H1 (cell line): ENCODE data around the gene TNNC1. TPM values are rescaled to one million over a fixed set of nuclear protein-coding genes. Genes with fewer than 3 reads are reported as not detected.

Experiments used
- CTCF ChIA-PET: fragments of 300-600 bp; sonication (Branson Sonifier 250); formaldehyde crosslinking; loops from one replicate; lab custom pipeline; 2021; ENCODE audit not compliant: partially characterized antibody; lab: Charles Lee
- POLR2A ChIA-PET: fragments of 300-600 bp; sonication (Branson Sonifier 250); formaldehyde crosslinking; loops from one replicate; lab custom pipeline; 2021; ENCODE audit warnings: inconsistent platforms; ENCODE audit not compliant: partially characterized antibody; lab: Charles Lee
- DNase-seq, 2 experiments: peaks; one replicate each; pipeline versions ENCODE4 v3.0.0 to v3.0.0-alpha.2; 2010 to 2022; ENCODE audit warnings: low spot score in 2 of 2, low read depth in 1 of 2, mixed read lengths in 1 of 2
- FAIRE-seq: peaks from 2 replicates; lab custom pipeline; 2011; peaks lifted over from hg19 to GRCh38; lab: Jason Lieb, UNC
- H2AFZ ChIP-seq: 2 replicates; pipeline ENCODE4 v1.8.1; 2012; ENCODE audit warnings: low read length, inconsistent platforms
- H2AK5ac ChIP-seq: 2 replicates; pipeline ENCODE4 v1.6.1; 2013; ENCODE audit warnings: low read depth, low read length
- H2BK120ac ChIP-seq: replicated peaks from 2 replicates; pipeline ENCODE3; 2013; ENCODE audit warnings: low read depth, low read length, inconsistent platforms
- H2BK12ac ChIP-seq: 2 replicates; pipeline ENCODE4 v1.6.1; 2013; ENCODE audit warnings: low read depth, low read length
- H2BK15ac ChIP-seq: 2 replicates; pipeline ENCODE4 v1.6.1; 2013; ENCODE audit warnings: low read length
- H2BK20ac ChIP-seq: 2 replicates; pipeline ENCODE4 v1.6.1; 2013; ENCODE audit warnings: low read length
- H2BK5ac ChIP-seq: 2 replicates; pipeline ENCODE4 v1.6.1; 2013; ENCODE audit warnings: low read depth, low read length
- H3K14ac ChIP-seq: 2 replicates; pipeline ENCODE4 v1.6.1; 2013; ENCODE audit warnings: inconsistent platforms; ENCODE audit not compliant: insufficient read length
- H3K18ac ChIP-seq: 2 replicates; pipeline ENCODE4 v1.6.1; 2013; ENCODE audit warnings: low read length; ENCODE audit errors: extremely low read depth
- H3K23ac ChIP-seq: 2 replicates; pipeline ENCODE4 v1.6.1; 2013; ENCODE audit warnings: inconsistent platforms; ENCODE audit not compliant: insufficient read length
- H3K23me2 ChIP-seq: 2 replicates; pipeline ENCODE4 v1.6.1; 2013; ENCODE audit warnings: low read depth, low read length
- H3K27ac ChIP-seq: 2 replicates; pipeline ENCODE4 v1.6.1; 2011; ENCODE audit warnings: low read depth, low read length, inconsistent platforms
- H3K27me3 ChIP-seq, 4 experiments: replicated peaks in 1 of 4; 1 replicate in 1 of 4; 2 replicates in 3 of 4; pipeline versions ENCODE4 v1.6.1 to v1.8.1; 2011 to 2013; ENCODE audit warnings: low read length in 3 of 4, mild to moderate bottlenecking in 3 of 4, inconsistent platforms in 2 of 4, mixed read lengths in 2 of 4, moderate library complexity in 1 of 4; ENCODE audit not compliant: control insufficient read depth in 3 of 4, insufficient read depth in 3 of 4; ENCODE audit errors: extremely low read depth in 1 of 4
- H3K36me3 ChIP-seq, 4 experiments: 2 replicates each; pipeline versions ENCODE4 v1.6.1 to v1.8.1; 2011 to 2013; ENCODE audit warnings: mild to moderate bottlenecking in 4 of 4, low read length in 3 of 4, moderate library complexity in 2 of 4, control low read depth in 1 of 4, inconsistent platforms in 1 of 4; ENCODE audit not compliant: insufficient read depth in 4 of 4, control insufficient read depth in 2 of 4
- H3K4ac ChIP-seq: replicated peaks from 2 replicates; pipeline ENCODE3; 2013; ENCODE audit warnings: low read length, low read depth, mixed read lengths, inconsistent platforms; ENCODE audit not compliant: insufficient read length
- H3K4me1 ChIP-seq, 4 experiments: replicated peaks in 1 of 4; 1 replicate in 1 of 4; 2 replicates in 3 of 4; pipeline versions ENCODE4 v1.6.1 to v1.8.1; 2011 to 2013; ENCODE audit warnings: low read length in 3 of 4, inconsistent platforms in 2 of 4, mixed read lengths in 1 of 4; ENCODE audit not compliant: insufficient read depth in 4 of 4, control insufficient read depth in 3 of 4
- H3K4me2 ChIP-seq, 2 experiments: 2 replicates each; pipeline versions ENCODE4 v1.6.1 to v1.8.1; 2011 to 2013; ENCODE audit warnings: low read depth in 2 of 2, low read length in 2 of 2, control low read depth in 1 of 2, inconsistent platforms in 1 of 2, mild to moderate bottlenecking in 1 of 2; ENCODE audit not compliant: insufficient read depth in 1 of 2
- H3K4me3 ChIP-seq, 4 experiments: fragments of 200-600, 300-600 bp in 1 of 4; sonication (generic), shearing (Covaris generic), sonication (Bioruptor Twin) in 1 of 4; 2 replicates each; pipeline versions ENCODE4 v1.5.1 to v1.8.1; 2011 to 2016; ENCODE audit warnings: low read length in 4 of 4, low read depth in 3 of 4, control low read depth in 2 of 4, inconsistent platforms in 2 of 4, mild to moderate bottlenecking in 2 of 4, mixed read lengths in 1 of 4, moderate library complexity in 1 of 4; ENCODE audit not compliant: insufficient read depth in 2 of 4; ENCODE audit errors: extremely low read depth in 1 of 4
- H3K56ac ChIP-seq: replicated peaks from 2 replicates; pipeline ENCODE3; 2013; ENCODE audit warnings: low read depth, mild to moderate bottlenecking, mixed read lengths, low read length, inconsistent platforms; ENCODE audit not compliant: insufficient read length
- H3K79me1 ChIP-seq: 2 replicates; pipeline ENCODE4 v1.6.1; 2013; ENCODE audit warnings: low read depth, low read length, control low read depth
- H3K79me2 ChIP-seq, 2 experiments: 2 replicates each; pipeline versions ENCODE4 v1.6.1 to v1.8.1; 2012 to 2013; ENCODE audit warnings: low read length in 2 of 2, mild to moderate bottlenecking in 2 of 2, inconsistent platforms in 1 of 2; ENCODE audit not compliant: insufficient read depth in 2 of 2, control insufficient read depth in 1 of 2
- H3K9ac ChIP-seq, 4 experiments: replicated peaks in 1 of 4; 1 replicate in 1 of 4; 2 replicates in 3 of 4; pipeline versions ENCODE4 v1.6.1 to v1.8.1; 2011 to 2013; ENCODE audit warnings: low read depth in 3 of 4, low read length in 3 of 4, control low read depth in 2 of 4, mild to moderate bottlenecking in 2 of 4, moderate library complexity in 2 of 4, inconsistent platforms in 1 of 4; ENCODE audit errors: extremely low read depth in 1 of 4
- H3K9me3 ChIP-seq, 2 experiments: 2 replicates each; pipeline versions ENCODE4 v1.6.1 to v1.8.1; 2012 to 2013; ENCODE audit warnings: mild to moderate bottlenecking in 2 of 2, moderate library complexity in 2 of 2, control low read depth in 1 of 2, inconsistent platforms in 1 of 2, low read depth in 1 of 2, low read length in 1 of 2, mixed read lengths in 1 of 2; ENCODE audit not compliant: insufficient read depth in 2 of 2
- H4K20me1 ChIP-seq, 2 experiments: replicated peaks in 1 of 2; 2 replicates each; pipeline versions ENCODE3 to v1.8.1; 2011 to 2013; ENCODE audit warnings: inconsistent platforms in 2 of 2, low read length in 2 of 2, mild to moderate bottlenecking in 1 of 2; ENCODE audit not compliant: insufficient read depth in 2 of 2, control insufficient read depth in 1 of 2
- H4K5ac ChIP-seq: 2 replicates; pipeline ENCODE4 v1.6.1; 2013; ENCODE audit warnings: low read length, low read depth, mixed read lengths, inconsistent platforms; ENCODE audit not compliant: insufficient read length
- H4K8ac ChIP-seq: 2 replicates; pipeline ENCODE4 v1.8.0; 2013; ENCODE audit warnings: mild to moderate bottlenecking, moderate library complexity, low read length, inconsistent platforms; ENCODE audit not compliant: insufficient read depth; ENCODE audit errors: extremely low read depth
- H4K91ac ChIP-seq: replicated peaks from 2 replicates; pipeline ENCODE3; 2013; ENCODE audit warnings: low read length, mixed read lengths, inconsistent platforms; ENCODE audit not compliant: insufficient read length
- CHD1 ChIP-seq: IDR thresholded peaks from 2 replicates; pipeline ENCODE4 v1.6.1; 2012; ENCODE audit warnings: low read depth, low read length, improper control_type of control experiment
- CTBP2 ChIP-seq: IDR thresholded peaks from 2 replicates; pipeline ENCODE4 v1.7.0; 2011; ENCODE audit warnings: borderline replicate concordance, mild to moderate bottlenecking, moderate library complexity, mixed read lengths, low read length; ENCODE audit not compliant: insufficient read depth, insufficient read length
- FOSL1 ChIP-seq: IDR thresholded peaks from 2 replicates; pipeline ENCODE4 v1.6.1; 2011; ENCODE audit warnings: mild to moderate bottlenecking, low read depth, low read length, moderate library complexity; ENCODE audit not compliant: insufficient read depth
- KDM5A ChIP-seq: fragments of 200-600 bp; IDR thresholded peaks from 2 replicates; pipeline ENCODE4 v1.7.1; 2012; ENCODE audit warnings: mild to moderate bottlenecking, low read length, inconsistent platforms, mixed read lengths
- NANOG ChIP-seq: IDR thresholded peaks from 2 replicates; pipeline ENCODE4 v1.6.1; 2011; ENCODE audit warnings: low read length, low read depth, mild to moderate bottlenecking, inconsistent platforms; ENCODE audit not compliant: insufficient read depth, poor library complexity, severe bottlenecking
- NRF1 ChIP-seq: IDR thresholded peaks from 2 replicates; pipeline ENCODE4 v1.6.1; 2011; ENCODE audit warnings: mild to moderate bottlenecking, low read depth, low read length, improper control_type of control experiment
- TBP ChIP-seq: IDR thresholded peaks from 2 replicates; pipeline ENCODE4 v1.6.1; 2011; ENCODE audit warnings: low read depth, low read length, improper control_type of control experiment
- WGBS, 2 experiments: shearing (Covaris generic) in 1 of 2; methylation state at CpG; one replicate each; pipeline versions ENCODE4 v1.1.6 to v1.1.7; 2013 to 2015; ENCODE audit warnings: low lambda C conversion rate in 2 of 2, mixed read lengths in 2 of 2, inconsistent platforms in 1 of 2, low coverage in 1 of 2, missing lambda C conversion rate in 1 of 2; ENCODE audit not compliant: insufficient replicate concordance in 2 of 2, insufficient coverage in 1 of 2, insufficient read length in 1 of 2; ENCODE audit errors: extremely low coverage in 1 of 2, missing lambda C conversion rate in 1 of 2; 5-methylcytosine and 5-hydroxymethylcytosine counted together
- polyA plus RNA-seq, 7 experiments: library from polyadenylated mRNA; depleted of rRNA in 3 of 7; stranded (reverse) in 5 of 7; unstranded in 2 of 7; fragments of >200 nt in 5 of 7; fragments of 200-250 nt in 2 of 7; gene quantifications; 1 replicate in 5 of 7; 2 replicates in 1 of 7; 4 replicates in 1 of 7; pipeline versions ENCODE4 v1.2.1 to v1.2.3, GENCODE V29; 2011 to 2013; ENCODE audit warnings: missing spikeins in 2 of 7, mixed read lengths in 2 of 7
- total RNA-seq: library from RNA; stranded (reverse); fragmentation: NEBNext Ultra II Directional; extraction: Animal tissue kit (Norgen Biotek cat#: 25700); gene quantifications from 2 replicates; pipeline ENCODE4 v1.2.1, GENCODE V29; 2021

TNNC1 gene
- total and polyA plus RNA-seq, 2 of the 8 experiments (the other 6 are each of a cell fraction or from before 2014, with no cell fraction given): 5.8 to 16.4 TPM

GRCh38 chr3:52415800-52416199 lies 38.0 kb downstream of the TNNC1 start:
- no peak overlapping the region for H3K14ac ChIP-seq
- no peak overlapping the region for H2BK5ac ChIP-seq
- H2AK5ac ChIP-seq: no peak overlapping the region
- H3K23me2 ChIP-seq: peaks cover 7% of the 10 kb centered on the region
- H3K27me3 ChIP-seq: no peaks in the 10 kb centered on the region
- H3K18ac ChIP-seq: no peak overlapping the region
- peaks cover 0 to 4% of the 10 kb centered on the region in 2 experiments for H4K20me1 ChIP-seq
- H3K36me3 ChIP-seq: no peaks in the 10 kb centered on the region
- FAIRE-seq (no peak), DNase-seq (no peak)
- no peaks in the 10 kb centered on the region for H3K79me2 ChIP-seq
- H3K9ac ChIP-seq: no peak overlapping the region
- ChIA-PET POLR2A (no interaction called here), CTCF (interaction anchor here (1.1 to 2.6 kb wide), 2 partner anchors 12 to 31 kb away, joined by 5 to 6 read pairs; no protein-coding TSS in a partner anchor)
- no peak overlapping the region for H3K23ac ChIP-seq
- 92% methylated on average over 3 of the region's 3 CpGs; no CpG with 5 or more reads in 1 of the 2 experiments for WGBS, 2 experiments
- no peak overlapping the region for H3K4me2 ChIP-seq
- no peak overlapping the region for H2BK120ac ChIP-seq
- H3K4me3 ChIP-seq: no peak overlapping the region
- no peaks in the 10 kb centered on the region for H3K9me3 ChIP-seq
- H3K4me1 ChIP-seq: peaks cover 0 to 6% (median 4%) of the 10 kb centered on the region in 4 experiments; a peak in 5 of 7 replicates
- H4K8ac ChIP-seq: no peak overlapping the region
- no peak overlapping the region for H2BK20ac ChIP-seq
- no peak overlapping the region for H2BK12ac ChIP-seq
- H4K91ac ChIP-seq: no peak overlapping the region
- H3K4ac ChIP-seq: no peak overlapping the region
- H2BK15ac ChIP-seq: no peak overlapping the region
- H4K5ac ChIP-seq: no peak overlapping the region
- H3K79me1 ChIP-seq: no peaks in the 10 kb centered on the region
- H3K56ac ChIP-seq: no peak overlapping the region
- H3K27ac ChIP-seq: no peak overlapping the region
- H2AFZ ChIP-seq: no peak overlapping the region
- no peak for TF ChIP-seq CTBP2
- no peak for TF ChIP-seq NRF1
- TF ChIP-seq TBP: no peak
- no peak for TF ChIP-seq KDM5A
- TF ChIP-seq CHD1: no peak
- no peak for TF ChIP-seq NANOG
- TF ChIP-seq FOSL1: no peak
